Chondrocyte (in vitro differentiated cells): Measurements from ENCODE around the gene BEND6. TPM values are rescaled to one million over a fixed set of nuclear protein-coding genes. Genes with fewer than 3 reads are reported as not detected.
"Not testable (repeated sequence)": the region's sequence is repeated elsewhere in the genome, so short reads cannot be mapped to it uniquely, and the experiment has no call there.

Experiments
- DNase-seq: peaks from one replicate; pipeline ENCODE4 v3.0.0; 2021; ENCODE audit warnings: mixed read lengths, low spot score
- H3K27ac Mint-ChIP-seq: one replicate; pipeline ENCODE4 v1.8.0; 2021; ENCODE audit warnings: mild to moderate bottlenecking, moderate library complexity, mixed read lengths; ENCODE audit not compliant: unreplicated experiment
- H3K27me3 Mint-ChIP-seq: 2 replicates; pipeline ENCODE4 v1.8.0; 2021; ENCODE audit warnings: low read depth, mixed read lengths
- H3K36me3 Mint-ChIP-seq: 2 replicates; pipeline ENCODE4 v1.8.0; 2021; ENCODE audit warnings: low read depth, mixed read lengths
- H3K4me1 Mint-ChIP-seq: 2 replicates; pipeline ENCODE4 v1.8.0; 2021; ENCODE audit warnings: low read depth, mild to moderate bottlenecking, mixed read lengths
- H3K4me3 Mint-ChIP-seq: one replicate; pipeline ENCODE4 v1.8.0; 2021; ENCODE audit warnings: mild to moderate bottlenecking, moderate library complexity, mixed read lengths; ENCODE audit not compliant: unreplicated experiment
- H3K9me3 Mint-ChIP-seq: 2 replicates; pipeline ENCODE4 v1.8.0; 2021; ENCODE audit warnings: low read depth, mixed read lengths
- CTCF ChIP-seq: fragments of 200-600 bp; sonication (generic); IDR thresholded peaks from 2 replicates; pipeline ENCODE4 v1.5.0; 2021; ENCODE audit warnings: antibody characterized with exemption, mild to moderate bottlenecking, moderate library complexity
- total RNA-seq: library from RNA; stranded (reverse); gene quantifications from 3 replicates; pipeline ENCODE4 v1.2.1, GENCODE V29; 2021

BEND6 gene
- total RNA-seq, 1 donor from 2014 or later: 8.9 TPM

GRCh38 chr6:57047859-57048258 lies 93.0 kb downstream of the BEND6 start:
- peak overlapping the region; percentile 70 for H3K4me3 Mint-ChIP-seq
- H3K4me1 Mint-ChIP-seq: peaks cover 28% of the 10 kb centered on the region
- H3K36me3 Mint-ChIP-seq: peaks cover 11% of the 10 kb centered on the region
- peaks cover 12% of the 10 kb centered on the region for H3K27me3 Mint-ChIP-seq
- DNase-seq, H3K9me3 Mint-ChIP-seq: not testable (repeated sequence)
- H3K27ac Mint-ChIP-seq: peak overlapping the region; percentile 67

- H3K27ac Mint-ChIP-seq: peak overlapping the region; percentile 67
- H3K4me3 Mint-ChIP-seq: peak overlapping the region; percentile 70
- no peak for TF ChIP-seq CTCF
- peaks cover 3% of the 10 kb centered on the region for H3K9me3 Mint-ChIP-seq
- DNase-seq: no peak
- H3K27me3 Mint-ChIP-seq: peaks cover 8% of the 10 kb centered on the region
- peaks cover 16% of the 10 kb centered on the region for H3K36me3 Mint-ChIP-seq
- H3K4me1 Mint-ChIP-seq: peaks cover 28% of the 10 kb centered on the region
Observed at GRCh38 chr6:57048577-57048976, 93.7 kb downstream of the BEND6 start.

- Mint-ChIP-seq H3K4me3 (no peak overlapping the region), H3K36me3 (peaks cover 10% of the 10 kb centered on the region), H3K27me3 (no peaks in the 10 kb centered on the region), H3K4me1 (peaks cover 28% of the 10 kb centered on the region), H3K27ac (no peak overlapping the region), H3K9me3 (no peaks in the 10 kb centered on the region)
- no peak for DNase-seq
- TF ChIP-seq CTCF: no peak
Observed at GRCh38 chr6:57063847-57064246, 108.9 kb downstream of the BEND6 start.

GRCh38 chr6:57064809-57065208 lies 109.9 kb downstream of the BEND6 start:
- peaks cover 36% of the 10 kb centered on the region for H3K4me1 Mint-ChIP-seq
- DNase-seq: no peak
- peaks cover 7% of the 10 kb centered on the region for H3K36me3 Mint-ChIP-seq

GRCh38 chr6:57068061-57068460 lies 113.2 kb downstream of the BEND6 start:
- Mint-ChIP-seq H3K4me1 (peaks cover 36% of the 10 kb centered on the region), H3K4me3 (no peak overlapping the region), H3K27me3 (no peaks in the 10 kb centered on the region), H3K9me3 (no peaks in the 10 kb centered on the region), H3K27ac (peak overlapping the region; percentile 56), H3K36me3 (peaks cover 2% of the 10 kb centered on the region)
- TF ChIP-seq CTCF: no peak
- DNase-seq: no peak

More at GRCh38 chr6:57064809-57065208, 109.9 kb downstream of the BEND6 start:
- H3K27me3 Mint-ChIP-seq: no peaks in the 10 kb centered on the region
- peak overlapping the region; percentile 13 for H3K27ac Mint-ChIP-seq
- no peak for TF ChIP-seq CTCF
- H3K4me3 Mint-ChIP-seq: no peak overlapping the region
- H3K9me3 Mint-ChIP-seq: no peaks in the 10 kb centered on the region

GRCh38 chr6:57069228-57069627 lies 114.3 kb downstream of the BEND6 start:
- H3K4me3 Mint-ChIP-seq: no peak overlapping the region
- no peaks in the 10 kb centered on the region for H3K27me3 Mint-ChIP-seq
- DNase-seq: no peak
- H3K9me3 Mint-ChIP-seq: no peaks in the 10 kb centered on the region
- no peak for TF ChIP-seq CTCF
- H3K27ac Mint-ChIP-seq: no peak overlapping the region
- peaks cover 36% of the 10 kb centered on the region for H3K4me1 Mint-ChIP-seq
- peaks cover 2% of the 10 kb centered on the region for H3K36me3 Mint-ChIP-seq
